Ammon's horn (tissue), 1 donor: ENCODE data around the gene EVI2B.
"Not testable (repeated sequence)": the region's sequence is repeated elsewhere in the genome, so short reads cannot be mapped to it uniquely, and the experiment has no call there.

Experiments
- DNase-seq: peaks from one replicate; pipeline ENCODE4 v3.0.0-alpha.2; 2016; ENCODE audit warnings: low spot score

Gene EVI2B

GRCh38 chr17:31269578-31269983, 44.3 kb downstream of the EVI2B start:
- DNase-seq: peak; percentile 7

- no peak for DNase-seq
Observed at GRCh38 chr17:31269036-31269577, 44.7 kb downstream of the EVI2B start.

GRCh38 chr17:31266042-31266441, 47.8 kb downstream of the EVI2B start:
- no peak for DNase-seq

- DNase-seq: not testable (repeated sequence)
Observed at GRCh38 chr17:31262923-31263322, 50.9 kb downstream of the EVI2B start.

DNA sequence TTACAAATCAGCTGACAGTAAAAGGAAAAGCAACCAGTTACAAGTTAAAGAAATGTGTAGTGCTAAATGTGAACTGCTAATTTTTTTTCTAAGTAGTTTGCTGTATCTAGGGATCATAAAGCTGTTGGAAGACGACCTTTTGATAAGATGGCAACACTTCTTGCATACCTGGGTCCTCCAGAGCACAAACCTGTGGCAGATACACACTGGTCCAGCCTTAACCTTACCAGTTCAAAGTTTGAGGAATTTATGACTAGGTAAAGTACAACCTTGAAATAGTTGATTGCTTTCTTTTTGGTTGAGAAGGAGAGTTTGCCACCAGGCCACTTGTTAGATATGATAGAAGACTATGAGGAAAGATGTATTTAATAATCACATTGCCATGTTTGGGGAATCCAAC, 52.3 kb downstream of the EVI2B start:
- DNase-seq: no peak

DNA sequence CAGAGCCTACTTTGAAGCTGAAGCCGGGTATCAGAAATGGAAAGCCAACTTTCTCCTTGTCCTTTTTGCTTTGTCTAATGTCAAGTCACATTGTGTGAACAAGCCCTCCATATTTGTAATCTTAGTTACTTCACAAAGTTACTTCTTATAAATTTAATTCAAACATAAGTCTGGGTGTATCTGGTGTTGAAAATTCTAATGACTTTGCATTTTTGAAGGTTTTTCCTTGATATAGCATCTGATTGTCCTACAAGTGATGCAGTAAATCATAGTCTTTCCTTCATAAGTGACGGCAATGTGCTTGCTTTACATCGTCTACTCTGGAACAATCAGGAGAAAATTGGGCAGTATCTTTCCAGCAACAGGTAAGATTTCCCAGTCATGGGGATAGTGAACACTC, 53.7 kb downstream of the EVI2B start:
- no peak for DNase-seq

GRCh38 chr17:31256936-31257335, 56.9 kb downstream of the EVI2B start:
- no peak for DNase-seq

DNA sequence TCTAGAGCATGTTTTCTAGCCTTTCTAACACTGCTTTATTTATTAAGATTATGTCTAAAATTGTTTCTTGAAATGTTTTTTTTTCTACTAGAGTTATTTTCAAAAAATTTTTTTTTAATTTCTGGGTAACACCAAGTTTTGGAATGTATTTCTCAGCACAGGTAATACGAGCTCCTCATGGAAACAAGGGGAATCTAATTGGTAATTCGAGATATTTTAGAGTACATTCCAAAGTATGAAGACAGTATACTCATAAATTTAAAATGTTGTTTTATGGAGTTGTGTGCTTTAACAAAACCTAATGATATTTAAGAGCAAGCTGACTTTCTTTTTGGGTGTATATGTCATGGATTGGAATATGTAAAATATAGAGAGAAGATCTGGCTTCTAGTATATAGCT, 59.2 kb downstream of the EVI2B start:
- DNase-seq: no peak
